HCT116 (cell line): ENCODE results near the gene TOM1. TPM values are rescaled to one million over a fixed set of nuclear protein-coding genes. Genes with fewer than 3 reads are reported as not detected.

ENCODE experiments used
- ATAC-seq: fragments of 200-7000 bp; cut with Tn5 transposase; 2 replicates; pipeline ENCODE4 v1.9.1; 2020; ENCODE audit warnings: mild to moderate bottlenecking, moderate library complexity
- BruUV-seq: library from RNA; stranded (reverse); fragments of 400-500 nt; replicated peaks from 2 replicates; lab custom pipeline; 2021; lab: Mats Ljungman, UMichigan
- CTCF ChIA-PET: fragments of 300-600 bp; sonication (Branson Sonifier 250); formaldehyde crosslinking; loops from one replicate; lab custom pipeline; 2021; ENCODE audit warnings: antibody characterized with exemption; lab: Charles Lee
- POLR2A ChIA-PET: fragments of 300-600, 350-600 bp; sonication (Branson Sonifier 250); formaldehyde crosslinking; loops from one replicate; lab custom pipeline; 2021; ENCODE audit warnings: antibody characterized with exemption; lab: Charles Lee
- RAD21 ChIA-PET, 2 experiments: fragments of 300-600 bp; sonication (Branson Sonifier 250); formaldehyde crosslinking; loops; one replicate each; lab custom pipeline; 2023; ENCODE audit warnings: low total read pairs in 2 of 2; ENCODE audit not compliant: uncharacterized antibody in 2 of 2, unreplicated experiment in 2 of 2, low non-redundant PET in 1 of 2; lab: Charles Lee
- DNase-seq: peaks from one replicate; pipeline ENCODE4 v3.0.0-alpha.2; 2010; ENCODE audit warnings: low read depth, low spot score
- H2AFZ ChIP-seq: fragments of 200-600 bp; shearing (Covaris generic), sonication (generic); 2 replicates; pipeline ENCODE4 v1.6.1; 2017; ENCODE audit warnings: low read depth, mixed run types, mixed read lengths, antibody characterized with exemption, low read length; ENCODE audit not compliant: poor library complexity, severe bottlenecking
- H3K27ac ChIP-seq: 2 replicates; pipeline ENCODE4 v1.5.1; 2012; ENCODE audit warnings: low read depth, low read length
- H3K27me3 ChIP-seq: fragments of 200-600 bp; sonication (generic); 2 replicates; pipeline ENCODE4 v1.6.1; 2016; ENCODE audit warnings: mixed run types, low read length, mixed read lengths; ENCODE audit not compliant: insufficient read depth
- H3K36me3 ChIP-seq, 2 experiments: fragments of 200-500 bp in 1 of 2; fragments of 200-600 bp in 1 of 2; sonication (Bioruptor generic) in 1 of 2; sonication (generic) in 1 of 2; 2 replicates each; pipeline versions ENCODE4 v1.5.1 to v1.6.1; 2014 to 2016; ENCODE audit warnings: low read length in 2 of 2, inconsistent platforms in 1 of 2, mixed read lengths in 1 of 2, mixed run types in 1 of 2; ENCODE audit not compliant: insufficient read depth in 2 of 2, control insufficient read depth in 1 of 2
- H3K4me1 ChIP-seq, 2 experiments: fragments of 200-600 bp in 1 of 2; sonication (generic) in 1 of 2; 2 replicates each; pipeline versions ENCODE4 v1.5.1 to v1.6.1; 2012 to 2017; ENCODE audit warnings: low read length in 2 of 2, inconsistent platforms in 1 of 2, mild to moderate bottlenecking in 1 of 2, mixed read lengths in 1 of 2, mixed run types in 1 of 2, moderate library complexity in 1 of 2; ENCODE audit not compliant: insufficient read depth in 2 of 2, control insufficient read depth in 1 of 2
- H3K4me2 ChIP-seq: fragments of 200-600 bp; sonication (generic); 2 replicates; pipeline ENCODE4 v1.6.1; 2017; ENCODE audit warnings: mixed run types, low read length, mixed read lengths
- H3K4me3 ChIP-seq, 2 experiments: fragments of 200-600 bp in 1 of 2; sonication (generic) in 1 of 2; replicated peaks in 1 of 2; 2 replicates each; pipeline ENCODE4 v1.5.1; 2011 to 2016; ENCODE audit warnings: low read length in 2 of 2, control low read depth in 1 of 2, low read depth in 1 of 2, mild to moderate bottlenecking in 1 of 2, mixed read lengths in 1 of 2, mixed run types in 1 of 2
- H3K79me2 ChIP-seq: fragments of 200-600 bp; sonication (generic); 2 replicates; pipeline ENCODE4 v1.6.1; 2017; ENCODE audit warnings: mild to moderate bottlenecking, mixed run types, low read length, moderate library complexity, mixed read lengths; ENCODE audit not compliant: insufficient read depth
- H3K9ac ChIP-seq: fragments of 200-600 bp; sonication (generic); 2 replicates; pipeline ENCODE4 v1.6.1; 2016; ENCODE audit warnings: low read length, mixed read lengths
- H3K9me2 ChIP-seq: fragments of 200-600 bp; sonication (generic), shearing (Covaris generic); 2 replicates; pipeline ENCODE4 v1.6.1; 2017; ENCODE audit warnings: mixed run types, mild to moderate bottlenecking, moderate library complexity; ENCODE audit not compliant: insufficient read depth
- H3K9me3 ChIP-seq, 2 experiments: fragments of 200-500 bp in 1 of 2; fragments of 200-600 bp in 1 of 2; sonication (Bioruptor generic) in 1 of 2; sonication (generic) in 1 of 2; 2 replicates each; pipeline ENCODE4 v1.6.1; 2014 to 2017; ENCODE audit warnings: low read length in 2 of 2, mixed read lengths in 2 of 2, inconsistent platforms in 1 of 2, low read depth in 1 of 2, mild to moderate bottlenecking in 1 of 2, mixed run types in 1 of 2, moderate library complexity in 1 of 2; ENCODE audit not compliant: control insufficient read depth in 1 of 2, insufficient read depth in 1 of 2
- H4K20me1 ChIP-seq: fragments of 200-600 bp; sonication (generic), shearing (Covaris generic); 2 replicates; pipeline ENCODE4 v1.6.1; 2017; ENCODE audit warnings: mixed run types, mild to moderate bottlenecking, moderate library complexity; ENCODE audit not compliant: insufficient read depth
- ATF3 ChIP-seq: IDR thresholded peaks from 2 replicates; pipeline ENCODE4 v1.6.1; 2012
- EZH2 ChIP-seq: fragments of 200-600 bp; sonication (generic); IDR thresholded peaks from 2 replicates; pipeline ENCODE4 v1.6.1; 2017; ENCODE audit warnings: antibody characterized with exemption, mixed run types
- POLR2A ChIP-seq: IDR thresholded peaks from 2 replicates; pipeline ENCODE4 v1.7.0; 2011; ENCODE audit warnings: borderline replicate concordance; ENCODE audit not compliant: insufficient read depth, insufficient read length; ENCODE audit errors: extremely low read depth
- POLR2AphosphoS5 ChIP-seq: IDR thresholded peaks from 2 replicates; pipeline ENCODE4 v1.6.1; 2011; ENCODE audit warnings: mild to moderate bottlenecking, low read depth, low read length, moderate library complexity
- RAD21 ChIP-seq: IDR thresholded peaks from 2 replicates; pipeline ENCODE4 v1.6.1; 2012; ENCODE audit warnings: low read depth, mild to moderate bottlenecking
- REST ChIP-seq: IDR thresholded peaks from 2 replicates; pipeline ENCODE4 v1.6.1; 2012; ENCODE audit warnings: low read depth
- SP1 ChIP-seq: IDR thresholded peaks from 2 replicates; pipeline ENCODE4 v1.6.1; 2012; ENCODE audit warnings: low read depth
- SRF ChIP-seq: IDR thresholded peaks from 2 replicates; pipeline ENCODE4 v1.6.1; 2012; ENCODE audit warnings: low read depth
- TCF7L2 ChIP-seq: IDR thresholded peaks from 2 replicates; pipeline ENCODE4 v1.7.0; 2011; ENCODE audit warnings: borderline replicate concordance, inconsistent platforms; ENCODE audit not compliant: insufficient read depth, insufficient read length; ENCODE audit errors: extremely low read depth
- intact Hi-C: fragments of 100-400 bp; cut with micrococcal nuclease; formaldehyde crosslinking; loops from 2 replicates; pipeline ENCODE4 v1.10.0; 2022
- total RNA-seq: library from RNA; stranded (reverse); gene quantifications from one replicate; pipeline ENCODE4 v1.2.1, GENCODE V29; 2021; ENCODE audit not compliant: unreplicated experiment
- TF ChIP-seq, protein P1 (sequence below): IDR thresholded peaks from 2 replicates; pipeline ENCODE4 v1.6.1; 2011; ENCODE audit warnings: mild to moderate bottlenecking, low read length, moderate library complexity; ENCODE audit not compliant: insufficient replicate concordance; ENCODE audit errors: extremely low read depth

TOM1 gene
- total RNA-seq, 1 experiment from 2014 or later: 18.0 TPM

DNA sequence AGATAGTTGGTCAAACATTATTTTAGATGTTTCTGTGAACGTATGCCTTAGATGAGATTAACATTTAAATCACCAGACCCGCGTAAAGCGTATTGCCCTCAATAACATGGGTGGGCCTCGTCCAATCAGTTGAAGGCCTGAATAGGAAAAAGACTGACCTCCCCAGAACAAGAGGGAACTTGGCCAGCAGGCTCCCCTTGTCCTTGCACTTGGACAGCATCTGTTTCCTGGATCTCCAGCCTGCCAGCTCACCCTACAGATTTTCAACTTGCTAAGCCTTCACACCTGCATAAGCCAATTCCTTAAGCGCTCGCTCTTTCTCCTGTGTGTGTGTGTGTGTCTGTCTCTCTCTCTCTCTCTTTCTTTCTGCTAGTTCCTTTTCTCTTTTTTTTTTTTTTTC is 8.2 kb downstream of the TOM1 start (continued):
- TF ChIP-seq SRF: no peak
- no peak for TF ChIP-seq EZH2

DNA sequence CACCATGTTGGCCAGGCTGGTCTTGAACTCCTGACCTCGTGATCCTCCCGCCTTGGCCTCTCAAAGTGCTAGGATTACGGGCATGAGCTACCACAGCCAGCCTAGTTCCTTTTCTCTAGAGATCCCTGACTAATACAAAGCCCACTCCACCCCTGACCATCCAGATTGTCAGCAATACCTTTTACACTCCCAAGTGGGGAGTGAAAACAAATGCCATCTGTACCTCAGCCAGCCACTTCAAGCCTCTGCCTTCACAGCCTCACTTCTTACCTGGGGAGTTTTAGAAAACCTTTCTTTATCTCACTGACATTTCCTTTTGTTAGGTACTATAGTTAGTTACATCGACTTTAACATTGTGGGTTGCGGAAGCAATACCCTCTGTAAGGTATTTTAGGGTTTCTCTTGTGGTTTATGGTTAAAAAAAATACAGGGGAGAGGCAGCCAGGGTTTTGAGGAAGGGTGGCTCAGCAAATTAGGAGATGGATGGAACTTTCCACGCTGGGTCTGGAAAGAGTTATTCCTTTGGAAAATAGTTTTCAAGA is 8.9 kb downstream of the TOM1 start:
- no TSS peak for BruUV-seq
- Histone ChIP-seq H3K9me2 (no peaks in the 10 kb centered on the region), H3K79me2 (0 out of 2 replicates have a peak, but pooled peaks cover 2% of the 10 kb centered on the region)

DNA sequence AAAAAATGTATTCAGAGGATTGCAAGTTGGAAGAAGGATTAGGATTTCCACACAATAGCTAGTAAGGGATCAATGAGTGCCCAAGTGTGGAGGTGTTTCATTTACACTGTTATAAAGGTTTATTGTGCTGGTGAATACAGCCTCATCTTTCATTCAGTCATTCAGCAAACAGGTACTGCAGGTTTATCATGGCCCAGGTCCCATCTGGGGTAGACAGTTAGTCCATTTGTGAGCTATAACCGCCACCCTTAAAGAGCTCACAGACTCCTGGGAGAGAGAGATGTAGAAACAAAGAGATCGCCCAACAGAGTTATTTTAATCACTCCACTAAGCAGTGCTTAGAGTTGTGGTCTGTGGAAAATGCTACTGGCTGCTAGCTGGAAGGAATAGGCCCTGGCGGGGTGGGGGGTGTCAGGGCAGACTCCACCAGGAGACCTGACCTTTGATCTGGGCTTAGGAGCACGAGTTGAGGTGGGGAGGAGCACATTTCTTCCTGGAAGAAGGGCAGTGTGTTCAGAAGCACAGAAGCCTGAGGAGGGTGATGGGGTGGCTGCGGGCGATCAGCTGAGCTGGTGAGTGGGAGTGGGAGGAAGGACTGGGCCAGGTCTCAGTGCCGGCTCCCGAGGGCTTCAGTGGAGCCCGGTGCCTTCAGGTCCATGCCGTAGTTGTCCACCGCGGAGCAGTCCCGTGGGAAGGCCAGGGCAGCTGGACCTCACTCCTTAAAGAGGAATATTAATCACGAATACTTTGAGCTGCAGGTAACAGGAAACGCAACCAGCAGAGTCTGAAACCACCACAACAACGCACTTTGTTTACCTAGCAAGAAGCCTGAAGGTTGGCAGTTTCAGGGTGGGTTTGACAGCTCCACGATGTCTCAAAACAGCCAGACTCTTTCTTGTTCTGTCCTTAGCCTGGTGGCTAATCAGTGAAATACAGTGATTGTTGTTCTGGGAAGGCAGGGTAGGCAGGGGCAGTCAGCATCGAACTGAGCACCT is 11.2 kb downstream of the TOM1 start:
- BruUV-seq: no TSS peak
- H3K4me3 ChIP-seq: no peak overlapping the region
- ChIA-PET POLR2A (no interaction called here), CTCF (no interaction called here), RAD21 (no interaction called here)
- no peaks in the 10 kb centered on the region for H3K9me3 ChIP-seq
- H3K9ac ChIP-seq: no peak overlapping the region
- intact Hi-C loops: no loop called here
- H3K79me2 ChIP-seq: 0 out of 2 replicates have a peak, but pooled peaks cover 2% of the 10 kb centered on the region
- peak; percentile 39; the same call in 1 of the 2 replicates for ATAC-seq
- H3K9me2 ChIP-seq: no peaks in the 10 kb centered on the region
- H3K27me3 ChIP-seq: no peaks in the 10 kb centered on the region
- DNase-seq: no peak
- H3K27ac ChIP-seq: no peak overlapping the region; the same call in 1 of the 2 replicates
- peaks cover 27 to 52% of the 10 kb centered on the region in 2 experiments for H3K4me1 ChIP-seq
- H3K36me3 ChIP-seq: no peaks in the 10 kb centered on the region
- no peak overlapping the region for H2AFZ ChIP-seq
- peak overlapping the region; percentile 59 for H3K4me2 ChIP-seq
- no peaks in the 10 kb centered on the region for H4K20me1 ChIP-seq
- TF ChIP-seq ATF3 (no peak), TCF7L2 (no peak), POLR2AphosphoS5 (no peak), REST (no peak), POLR2A (no peak)
- TF ChIP-seq, protein P1, sequence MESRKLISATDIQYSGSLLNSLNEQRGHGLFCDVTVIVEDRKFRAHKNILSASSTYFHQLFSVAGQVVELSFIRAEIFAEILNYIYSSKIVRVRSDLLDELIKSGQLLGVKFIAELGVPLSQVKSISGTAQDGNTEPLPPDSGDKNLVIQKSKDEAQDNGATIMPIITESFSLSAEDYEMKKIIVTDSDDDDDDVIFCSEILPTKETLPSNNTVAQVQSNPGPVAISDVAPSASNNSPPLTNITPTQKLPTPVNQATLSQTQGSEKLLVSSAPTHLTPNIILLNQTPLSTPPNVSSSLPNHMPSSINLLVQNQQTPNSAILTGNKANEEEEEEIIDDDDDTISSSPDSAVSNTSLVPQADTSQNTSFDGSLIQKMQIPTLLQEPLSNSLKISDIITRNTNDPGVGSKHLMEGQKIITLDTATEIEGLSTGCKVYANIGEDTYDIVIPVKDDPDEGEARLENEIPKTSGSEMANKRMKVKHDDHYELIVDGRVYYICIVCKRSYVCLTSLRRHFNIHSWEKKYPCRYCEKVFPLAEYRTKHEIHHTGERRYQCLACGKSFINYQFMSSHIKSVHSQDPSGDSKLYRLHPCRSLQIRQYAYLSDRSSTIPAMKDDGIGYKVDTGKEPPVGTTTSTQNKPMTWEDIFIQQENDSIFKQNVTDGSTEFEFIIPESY: no peak

More for the DNA sequence above, 8.9 kb downstream of the TOM1 start:
- ChIA-PET RAD21 (no interaction called here), POLR2A (interaction anchor here (1.0 kb wide), 1 partner anchor 9 kb away, joined by 3 read pairs; the partner anchor contains the start of gene TOM1), CTCF (no interaction called here)
- ATAC-seq (no peak), DNase-seq (no peak)
- Histone ChIP-seq H3K9ac (no peak overlapping the region), H3K36me3 (no peaks in the 10 kb centered on the region), H2AFZ (no peak overlapping the region), H3K27ac (no peak overlapping the region), H3K4me1 (peaks cover 25 to 39% of the 10 kb centered on the region in 2 experiments), H3K9me3 (no peaks in the 10 kb centered on the region), H3K4me3 (no peak overlapping the region), H3K27me3 (no peaks in the 10 kb centered on the region), H3K4me2 (no peak overlapping the region), H4K20me1 (no peaks in the 10 kb centered on the region)
- no peak for TF ChIP-seq SP1
- TF ChIP-seq RAD21: no peak
- intact Hi-C loops: no loop called here
